GM04503 (cell line): ENCODE data around the gene AZU1.
"Not testable (repeated sequence)": the region's sequence is repeated elsewhere in the genome, so short reads cannot be mapped to it uniquely, and the experiment has no call there.

ENCODE experiments used
- DNase-seq: peaks from one replicate; pipeline ENCODE4 v3.0.0-alpha.2; 2012; ENCODE audit warnings: low read depth

AZU1 gene

DNA sequence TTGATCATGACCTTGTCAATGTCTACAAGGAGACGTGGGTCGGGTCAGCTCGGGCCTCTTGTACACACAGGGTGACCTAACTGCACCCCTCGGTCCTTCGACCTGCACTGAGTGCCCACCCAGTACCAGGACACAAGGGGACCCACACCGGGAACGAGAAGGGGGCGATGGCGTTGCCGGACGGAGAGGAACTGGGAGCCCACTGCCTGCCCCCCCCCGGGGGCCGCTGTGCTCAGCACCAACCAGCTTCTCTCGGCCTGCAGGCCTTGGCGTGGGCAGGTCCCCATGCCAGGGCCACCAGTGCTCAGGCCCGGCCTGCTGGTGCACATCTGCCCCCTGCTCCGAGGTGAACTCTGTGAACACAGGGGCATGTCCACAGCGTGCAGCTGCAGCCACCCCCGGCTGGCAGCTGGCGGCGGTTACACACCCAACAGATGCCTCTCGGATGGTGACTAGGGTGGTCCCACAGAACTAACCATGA, 46.0 kb downstream of the AZU1 start:
- no peak for DNase-seq

DNA sequence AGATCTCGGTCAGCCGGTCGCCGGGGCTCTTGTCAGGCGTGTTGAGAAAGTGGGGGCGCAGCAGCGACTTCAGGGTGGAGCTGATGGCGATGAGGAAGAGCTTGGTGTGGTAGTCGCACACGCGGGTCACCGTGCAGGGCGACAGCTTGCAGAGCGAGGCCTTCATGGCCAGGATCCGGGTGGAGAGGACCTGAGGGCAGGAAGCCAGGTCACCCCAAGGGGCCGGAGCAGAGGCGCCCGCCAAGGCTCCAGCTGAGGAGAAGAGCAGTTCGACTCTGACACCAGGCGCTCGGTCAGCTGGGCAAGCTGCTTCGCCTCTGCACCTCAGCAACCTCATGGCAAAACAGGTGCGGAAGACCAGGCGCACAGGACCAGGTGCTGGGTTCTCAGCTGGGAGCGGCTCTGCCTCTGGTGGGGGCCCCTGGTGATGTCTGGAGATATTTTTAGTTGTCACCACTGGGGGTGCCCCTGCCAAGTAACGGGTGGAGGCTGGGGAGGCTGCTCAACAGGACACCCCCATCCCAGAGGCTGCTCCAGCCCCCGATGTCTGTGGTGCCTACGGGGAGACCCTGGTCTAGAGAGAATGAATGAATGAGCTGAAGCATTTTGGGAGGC, 47.7 kb downstream of the AZU1 start:
- no peak for DNase-seq

DNA sequence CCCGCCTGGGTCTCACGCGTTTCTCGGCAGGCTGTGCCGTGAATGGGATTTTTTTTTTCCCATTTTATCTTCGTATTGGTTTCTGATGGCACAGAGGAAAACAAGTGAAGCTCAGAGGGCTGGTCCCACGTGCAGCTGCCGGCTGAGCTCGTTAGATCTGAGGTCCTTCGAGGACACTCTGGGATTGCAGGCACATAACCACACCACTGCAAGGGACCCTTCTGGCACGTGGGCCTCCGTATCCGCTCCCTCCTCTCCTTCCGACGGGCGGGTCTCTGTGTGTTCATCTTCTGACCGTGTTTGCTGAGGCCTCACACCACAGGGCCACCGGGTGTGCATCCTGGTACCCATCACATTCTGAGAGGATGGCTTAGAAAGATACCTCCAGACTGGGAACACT, 48.5 kb downstream of the AZU1 start:
- DNase-seq = no peak

DNA sequence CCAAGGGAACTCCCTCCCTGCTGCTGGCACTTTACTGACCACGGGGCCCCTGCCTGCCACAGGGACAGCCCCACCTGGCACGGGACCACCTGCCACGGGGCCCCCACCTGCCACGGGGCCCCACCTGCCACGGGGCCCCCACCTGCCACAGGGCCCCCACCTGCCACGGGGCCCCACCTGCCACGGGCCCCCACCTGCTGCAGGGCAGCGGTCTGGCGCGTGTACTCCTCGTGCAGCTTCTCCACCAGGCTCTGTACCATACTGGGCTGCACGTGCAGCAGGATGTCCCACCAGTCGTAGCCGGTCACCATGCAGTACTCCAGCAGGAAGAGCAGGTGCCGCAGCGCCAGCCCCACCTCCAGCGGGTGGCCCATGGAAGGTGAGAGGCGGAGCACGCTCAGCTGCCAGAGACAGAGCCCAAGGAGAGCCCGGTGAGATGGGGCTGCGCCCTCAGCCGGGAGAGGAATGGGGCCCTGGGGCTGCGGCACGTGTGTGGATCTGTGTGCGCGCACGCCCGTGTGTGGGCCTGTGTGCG, 49.2 kb downstream of the AZU1 start:
- DNase-seq = no peak

DNA sequence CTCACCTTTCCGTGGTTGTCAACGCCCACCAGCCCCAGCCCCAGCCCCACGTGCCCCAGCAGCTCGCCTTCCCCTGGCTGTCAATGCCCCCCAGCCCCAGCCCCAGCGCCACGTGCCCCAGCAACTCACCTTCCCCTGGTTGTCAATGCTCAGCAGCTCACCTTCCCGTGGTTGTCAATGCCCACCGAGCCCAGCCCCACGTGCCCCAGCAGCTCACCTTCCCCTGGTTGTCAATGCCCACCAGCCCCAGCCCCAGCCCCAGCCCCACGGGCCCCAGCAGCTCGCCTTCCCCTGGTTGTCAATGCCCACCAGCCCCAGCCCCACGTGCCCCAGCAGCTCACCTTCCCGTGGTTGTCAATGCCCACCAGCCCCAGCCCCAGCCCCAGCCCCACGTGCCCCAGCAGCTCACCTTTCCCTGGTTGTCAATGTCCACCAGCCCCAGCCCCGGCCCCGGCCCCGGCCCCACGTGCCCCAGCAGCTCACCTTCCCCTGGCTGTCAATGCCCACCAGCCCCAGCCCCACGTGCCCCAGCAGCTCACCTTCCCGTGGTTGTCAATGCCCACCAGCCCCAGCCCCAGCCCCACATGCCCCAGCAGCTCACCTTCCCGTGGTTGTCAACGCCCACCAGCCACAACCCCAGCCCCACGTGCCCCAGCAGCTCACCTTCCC, 50.5 kb downstream of the AZU1 start:
- DNase-seq = not testable (repeated sequence)

DNA sequence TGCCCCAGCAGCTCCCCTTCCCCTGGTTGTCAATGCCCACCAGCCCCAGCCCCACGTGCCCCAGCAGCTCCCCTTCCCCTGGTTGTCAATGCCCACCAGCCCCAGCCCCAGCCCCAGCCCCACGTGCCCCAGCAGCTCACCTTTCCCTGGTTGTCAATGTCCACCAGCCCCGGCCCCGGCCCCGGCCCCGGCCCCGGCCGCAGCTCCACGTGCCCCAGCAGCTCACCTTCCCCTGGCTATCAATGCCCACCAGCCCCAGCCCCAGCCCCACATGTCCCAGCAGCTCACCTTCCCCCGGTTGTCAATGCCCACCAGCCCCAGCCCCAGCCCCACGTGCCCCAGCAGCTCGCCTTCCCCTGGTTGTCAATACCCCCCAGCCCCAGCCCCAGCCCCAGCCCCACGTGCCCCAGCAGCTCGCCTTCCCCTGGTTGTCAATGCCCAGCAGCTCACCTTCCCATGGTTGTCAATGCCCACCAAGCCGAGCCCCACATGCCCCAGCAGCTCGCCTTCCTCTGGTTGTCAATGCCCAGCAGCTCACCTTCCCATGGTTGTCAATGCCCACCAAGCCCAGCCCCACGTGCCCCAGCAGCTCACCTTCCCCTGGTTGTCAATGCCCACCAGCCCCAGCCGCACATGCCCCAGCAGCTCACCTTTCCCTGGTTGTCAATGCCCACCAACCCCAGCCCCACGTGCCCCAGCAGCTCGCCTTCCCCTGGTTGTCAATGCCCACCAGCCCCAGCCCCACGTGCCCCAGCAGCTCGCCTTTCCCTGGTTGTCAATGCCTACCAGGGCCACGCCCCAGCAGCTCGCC, 51.3 kb downstream of the AZU1 start:
- not testable (repeated sequence) for DNase-seq

DNA sequence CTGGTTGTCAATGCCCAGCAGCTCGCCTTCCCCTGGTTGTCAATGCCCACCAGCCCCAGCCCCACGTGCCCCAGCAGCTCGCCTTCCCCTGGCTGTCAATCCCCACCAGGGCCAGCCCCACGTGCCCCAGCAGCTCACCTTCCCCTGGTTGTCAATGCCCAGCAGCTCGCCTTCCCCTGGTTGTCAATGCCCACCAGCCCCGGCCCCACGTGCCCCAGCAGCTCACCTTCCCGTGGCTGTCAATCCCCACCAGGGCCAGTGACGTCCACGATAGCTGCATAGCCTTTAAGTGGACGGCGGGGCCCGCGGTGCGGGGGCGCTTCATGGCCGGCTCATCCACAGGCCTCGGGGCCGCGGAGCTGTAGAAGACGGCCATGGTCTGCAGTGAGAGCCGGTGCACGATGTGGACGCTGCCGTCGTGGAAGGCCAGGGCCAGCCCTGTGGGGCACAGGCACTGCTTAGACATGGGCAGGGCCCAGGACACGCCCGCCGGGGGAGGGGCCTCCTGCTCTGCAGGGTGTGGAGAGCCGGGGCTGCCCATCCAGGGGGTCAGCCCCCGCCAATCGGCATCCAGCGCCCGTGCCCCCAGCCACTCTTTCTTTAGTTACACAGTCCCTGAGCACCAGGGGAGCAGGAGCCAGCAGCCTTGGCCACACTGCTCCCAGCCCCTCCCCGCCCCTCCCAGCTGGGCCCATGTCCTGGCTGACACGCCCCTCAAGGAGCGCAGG, 52.2 kb downstream of the AZU1 start:
- no peak for DNase-seq
